CD4-positive, alpha-beta T cell treated with Interleukin-10 for 1 hour (primary cell): ENCODE measurements around the gene FMO1.
"Not testable (repeated sequence)": the region's sequence is repeated elsewhere in the genome, so short reads cannot be mapped to it uniquely, and the experiment has no call there.

Experiments used
- DNase-seq: peaks from one replicate; pipeline ENCODE4 v3.0.0-alpha.2; 2020

FMO1 gene

GRCh38 chr1:171290621-171291020 is 42.3 kb downstream of the FMO1 start:
- no peak for DNase-seq

DNA sequence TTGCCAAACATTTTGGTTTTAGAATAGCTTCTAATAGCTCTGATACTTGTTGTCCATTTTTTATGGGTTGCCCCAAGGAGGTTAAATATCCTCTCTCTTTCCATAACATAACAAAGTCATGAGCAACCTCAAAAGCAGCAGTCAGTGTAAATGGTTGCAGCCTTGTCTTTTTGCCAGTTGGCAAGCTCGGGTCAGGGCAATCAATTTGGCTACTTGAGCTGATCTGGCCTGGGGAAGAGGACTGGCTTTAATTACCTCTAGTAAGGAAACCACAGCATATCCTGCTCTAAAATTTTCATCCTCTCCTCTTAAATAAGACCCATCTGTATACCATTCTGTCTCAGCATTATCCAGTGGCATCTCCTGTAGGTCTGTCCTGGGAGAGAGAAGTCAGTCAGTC is 44.5 kb downstream of the FMO1 start:
- DNase-seq = no peak

DNA sequence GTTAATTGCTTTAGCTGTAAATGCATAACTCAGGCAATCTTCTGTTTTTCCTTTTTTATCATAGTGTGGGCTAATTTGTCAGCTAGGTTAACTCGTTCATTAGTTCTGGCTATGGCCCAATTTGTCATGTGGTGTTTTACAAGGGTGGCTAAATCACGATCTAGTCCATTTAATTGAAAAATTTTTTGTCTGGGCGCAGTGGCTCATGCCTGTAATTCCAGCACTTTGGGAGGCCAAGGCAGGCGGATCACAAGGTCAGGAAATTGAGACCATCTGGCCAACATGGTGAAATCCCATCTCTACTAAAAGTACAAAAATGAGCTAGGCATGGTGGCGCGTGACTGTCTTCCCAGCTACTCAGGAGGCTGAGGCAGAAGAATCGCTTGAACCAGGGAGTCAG is 47.1 kb downstream of the FMO1 start:
- DNase-seq = not testable (repeated sequence)

GRCh38 chr1:171295821-171296220 is 47.5 kb downstream of the FMO1 start:
- no peak for DNase-seq

DNA sequence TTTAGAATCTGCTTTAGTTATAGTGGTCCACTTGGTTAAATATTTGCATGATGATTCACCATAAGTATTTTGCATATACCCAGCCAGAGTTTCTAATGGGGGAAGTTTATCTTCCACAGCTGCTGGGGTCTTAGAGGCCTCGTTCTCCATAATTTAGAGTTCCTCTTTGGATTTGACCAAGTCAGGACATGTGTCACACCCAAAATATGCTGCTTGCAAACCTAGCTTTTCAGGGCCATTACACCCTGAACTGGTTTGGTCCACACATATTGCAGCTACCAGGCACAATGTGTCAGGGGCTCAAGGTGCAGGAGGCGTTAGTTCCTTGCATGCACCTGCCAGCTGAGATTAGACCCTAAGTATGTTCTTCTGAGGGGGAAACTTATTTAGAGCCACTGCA is 48.6 kb downstream of the FMO1 start:
- no peak for DNase-seq

DNA sequence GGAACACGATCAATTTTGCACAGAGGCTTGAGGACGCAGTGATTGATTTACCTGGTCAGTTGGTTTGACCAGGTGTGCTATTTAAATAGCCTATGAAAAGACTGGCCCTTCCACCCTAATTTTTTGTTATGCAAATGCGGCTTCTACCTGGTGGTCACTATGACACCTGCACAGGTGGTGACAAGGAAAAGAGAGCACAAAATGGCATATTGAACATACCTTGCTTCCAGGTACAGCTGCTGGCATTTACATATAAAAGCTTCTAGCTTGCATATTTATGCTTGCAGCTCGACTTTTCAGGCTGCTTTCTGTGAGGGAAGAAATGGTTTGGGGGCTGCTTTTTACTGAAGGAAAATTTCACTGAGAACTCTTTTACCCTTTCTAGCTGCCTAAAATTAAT is 50.4 kb downstream of the FMO1 start:
- no peak for DNase-seq

GRCh38 chr1:171299342-171299741 is 51.0 kb downstream of the FMO1 start:
- DNase-seq = no peak

DNA sequence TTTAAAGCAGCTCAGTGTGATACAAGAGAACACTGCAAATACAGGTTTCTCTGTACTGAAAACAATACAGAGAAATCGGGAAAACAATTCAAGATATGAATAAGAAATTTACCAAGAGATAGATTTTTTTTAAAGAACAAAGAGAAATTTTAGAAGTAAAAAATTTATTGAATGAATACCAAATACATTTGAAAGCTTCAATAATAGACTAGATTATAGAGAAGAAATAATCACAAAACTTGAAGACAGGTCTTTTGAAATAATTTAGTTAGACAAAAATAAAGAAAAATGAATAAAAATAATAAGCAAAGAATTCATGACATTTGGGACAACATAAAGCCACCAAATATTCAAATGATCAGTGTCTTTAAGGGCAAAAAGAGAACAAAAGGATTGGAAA is 52.1 kb downstream of the FMO1 start:
- DNase-seq = no peak

GRCh38 chr1:171310661-171311087 is 62.4 kb downstream of the FMO1 start:
- DNase-seq = no peak

GRCh38 chr1:171311771-171312558 is 63.7 kb downstream of the FMO1 start:
- no peak for DNase-seq

DNA sequence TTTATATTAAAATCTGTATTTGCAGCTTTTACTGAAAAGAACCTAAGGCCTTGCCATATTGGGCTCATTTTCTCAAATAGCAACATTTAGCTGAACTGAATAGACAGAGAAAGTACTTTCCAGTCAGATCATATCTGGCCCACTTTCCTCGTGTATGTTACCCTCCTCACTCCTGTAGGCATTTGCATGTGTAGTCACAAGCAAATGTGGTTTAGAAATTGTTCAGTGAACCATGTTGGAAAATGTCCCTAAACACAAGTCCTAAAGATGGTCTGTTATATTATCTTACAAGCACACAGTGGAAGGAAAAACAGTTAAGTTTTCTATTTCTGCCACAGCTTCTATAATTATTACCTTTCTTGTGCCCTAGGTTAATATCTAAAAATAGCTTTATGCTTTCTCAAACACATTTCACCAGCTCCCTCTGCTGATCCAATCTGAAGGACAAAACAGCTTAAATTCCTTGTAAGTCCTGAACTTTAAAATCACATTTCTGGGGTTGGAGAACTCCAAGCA is 65.1 kb downstream of the FMO1 start:
- peak; percentile 1 for DNase-seq

DNA sequence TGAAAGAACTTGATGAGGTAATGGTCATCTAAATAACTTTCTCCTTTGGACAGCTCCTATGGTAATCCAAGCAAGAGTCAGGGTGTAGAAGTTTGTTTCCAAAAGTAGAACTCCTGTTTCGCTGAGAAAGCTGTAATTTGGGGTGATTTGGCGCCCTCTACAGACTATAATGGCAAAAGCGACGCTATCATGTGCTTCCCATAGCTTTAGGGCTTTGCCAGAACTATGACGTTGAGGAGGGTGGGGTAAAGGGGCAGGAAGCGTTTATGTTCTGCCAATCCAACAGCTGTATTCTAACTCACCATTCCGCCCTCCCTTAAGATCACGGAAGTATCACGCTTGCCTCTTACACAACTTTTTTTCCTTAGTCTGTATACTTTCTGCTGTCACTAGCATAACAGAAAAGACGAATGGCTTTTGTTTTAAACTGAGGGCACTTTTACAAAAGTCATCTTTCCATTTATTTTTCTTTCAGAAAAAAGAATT is 65.6 kb downstream of the FMO1 start, which contains the start of gene FMO4:
TSS of gene FMO4 (plus strand) at position 349 of the 486 bp plus-strand sequence. CDS start 5,643 bp downstream, outside the sequence.
- DNase-seq = peak; percentile 94

- DNase-seq = no peak
Observed at GRCh38 chr1:171329251-171329650, 81.0 kb downstream of the FMO1 start.

GRCh38 chr1:171334024-171334640 is 85.8 kb downstream of the FMO1 start:
- no peak for DNase-seq
